ENCODE measurements around the gene GLIPR1.
"Not testable (repeated sequence)": the region's sequence is repeated elsewhere in the genome, so short reads cannot be mapped to it uniquely, and the experiment has no call there.

Gene GLIPR1

DNA sequence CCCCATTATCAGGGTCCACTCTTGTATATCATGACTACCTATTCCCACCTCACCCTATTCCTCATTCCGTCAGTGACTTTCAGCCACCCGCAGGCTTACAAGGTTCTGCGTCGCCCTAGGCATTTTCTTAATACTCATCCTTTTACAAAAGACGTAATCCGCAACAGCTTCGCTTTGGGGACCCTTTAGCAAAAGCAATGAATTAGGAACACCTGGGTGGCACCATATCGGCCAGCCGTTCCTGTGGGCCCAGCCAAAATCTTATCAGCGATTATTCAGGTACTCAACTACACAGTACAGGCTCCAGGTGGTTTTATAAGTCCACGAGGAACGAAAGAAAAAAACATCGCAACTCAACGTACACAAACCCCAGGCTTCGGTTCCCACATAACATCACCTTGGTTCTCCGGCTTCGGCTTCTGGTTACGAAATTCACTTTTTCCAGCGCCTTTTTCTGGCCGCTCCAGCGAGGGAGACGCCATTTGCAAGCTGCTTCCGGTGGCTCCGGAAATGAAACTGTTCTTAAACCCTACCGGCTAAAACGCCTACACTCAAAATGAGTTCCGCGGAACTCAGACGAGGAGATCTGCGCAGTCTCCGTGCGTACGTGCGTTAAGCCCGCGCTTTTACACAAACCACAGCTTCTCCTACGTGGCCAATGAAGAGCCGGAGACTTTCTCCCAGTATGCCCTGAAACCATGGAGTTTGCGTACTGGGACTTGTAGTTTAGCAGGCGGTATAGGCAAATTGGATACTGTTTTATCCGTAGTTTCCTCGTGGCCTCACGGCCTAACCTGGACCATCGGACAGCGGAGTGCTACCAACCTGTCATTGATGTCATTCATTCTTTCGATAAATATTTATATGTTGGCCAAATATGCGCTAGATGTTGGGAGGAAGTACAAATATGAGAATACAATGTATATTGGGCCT, 30.8 kb downstream of the GLIPR1 start, which contains the start of gene KRR1:
Gene KRR1, minus strand, starts transcription at position 494 of the 933 bp plus-strand sequence. Its CDS starts 12 bp downstream, at position 482.
- DNase-seq (ENCODE audit: low read depth in 1 of 2, low spot score in 1 of 2): peak; percentile 73 to 78

DNA sequence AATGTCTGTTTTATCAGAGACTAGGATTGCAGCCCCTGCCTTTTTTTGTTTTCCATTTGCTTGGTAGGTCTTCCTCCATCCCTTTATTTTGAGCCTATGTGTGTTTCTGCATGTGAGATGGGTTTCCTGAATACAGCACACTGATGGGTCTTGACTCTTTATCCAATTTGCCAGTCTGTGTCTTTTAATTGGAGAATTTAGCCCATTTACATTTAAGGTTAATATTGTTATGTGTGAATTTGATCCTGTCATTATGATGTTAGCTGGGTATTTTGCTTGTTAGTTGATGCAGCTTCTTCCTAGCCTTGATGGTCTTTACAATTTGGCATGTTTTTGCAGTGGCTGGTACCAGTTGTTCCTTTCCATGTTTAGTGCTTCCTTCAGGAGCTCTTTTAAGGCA, 40.7 kb downstream of the GLIPR1 start:
- DNase-seq (ENCODE audit: low read depth in 1 of 2, low spot score in 1 of 2): not testable (repeated sequence)

DNA sequence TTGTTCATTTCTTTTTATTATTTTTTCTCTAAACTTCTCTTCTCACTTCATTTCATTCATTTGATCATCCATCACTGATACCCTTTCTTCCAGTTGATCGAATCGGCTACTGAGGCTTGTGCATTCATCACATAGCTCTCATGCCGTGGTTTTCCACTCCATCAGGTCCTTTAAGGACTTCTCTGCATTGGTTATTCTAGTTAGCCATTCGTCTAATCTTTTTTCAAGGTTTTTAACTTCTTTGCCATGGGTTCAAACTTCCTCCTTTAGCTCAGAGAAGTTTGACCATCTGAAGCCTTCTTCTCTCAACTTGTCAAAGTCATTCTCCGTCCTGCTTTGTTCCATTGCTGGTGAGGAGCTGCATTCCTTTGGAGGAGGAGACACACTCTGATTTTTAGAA, 41.6 kb downstream of the GLIPR1 start:
- DNase-seq (ENCODE audit: low read depth in 1 of 2, low spot score in 1 of 2): not testable (repeated sequence)

DNA sequence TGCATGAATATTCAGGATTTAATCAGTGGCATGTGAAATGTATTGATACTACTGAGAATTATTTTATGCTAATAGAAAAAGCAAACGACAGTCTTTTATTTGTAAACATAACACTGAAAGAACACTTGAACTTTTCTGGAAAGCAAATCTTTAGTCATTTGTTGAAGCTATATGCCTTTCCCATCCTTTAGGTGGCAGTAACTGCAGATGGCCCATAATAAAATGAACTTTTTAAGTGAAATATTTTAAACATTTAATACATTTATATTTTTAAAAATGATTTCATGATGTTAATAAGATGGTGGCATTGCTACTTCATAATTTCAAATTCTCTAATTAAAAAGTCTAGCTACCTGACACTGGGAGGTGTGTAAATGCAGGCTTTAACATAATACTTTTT, 44.7 kb downstream of the GLIPR1 start:
- DNase-seq (ENCODE audit: low read depth in 1 of 2, low spot score in 1 of 2): no peak

DNA sequence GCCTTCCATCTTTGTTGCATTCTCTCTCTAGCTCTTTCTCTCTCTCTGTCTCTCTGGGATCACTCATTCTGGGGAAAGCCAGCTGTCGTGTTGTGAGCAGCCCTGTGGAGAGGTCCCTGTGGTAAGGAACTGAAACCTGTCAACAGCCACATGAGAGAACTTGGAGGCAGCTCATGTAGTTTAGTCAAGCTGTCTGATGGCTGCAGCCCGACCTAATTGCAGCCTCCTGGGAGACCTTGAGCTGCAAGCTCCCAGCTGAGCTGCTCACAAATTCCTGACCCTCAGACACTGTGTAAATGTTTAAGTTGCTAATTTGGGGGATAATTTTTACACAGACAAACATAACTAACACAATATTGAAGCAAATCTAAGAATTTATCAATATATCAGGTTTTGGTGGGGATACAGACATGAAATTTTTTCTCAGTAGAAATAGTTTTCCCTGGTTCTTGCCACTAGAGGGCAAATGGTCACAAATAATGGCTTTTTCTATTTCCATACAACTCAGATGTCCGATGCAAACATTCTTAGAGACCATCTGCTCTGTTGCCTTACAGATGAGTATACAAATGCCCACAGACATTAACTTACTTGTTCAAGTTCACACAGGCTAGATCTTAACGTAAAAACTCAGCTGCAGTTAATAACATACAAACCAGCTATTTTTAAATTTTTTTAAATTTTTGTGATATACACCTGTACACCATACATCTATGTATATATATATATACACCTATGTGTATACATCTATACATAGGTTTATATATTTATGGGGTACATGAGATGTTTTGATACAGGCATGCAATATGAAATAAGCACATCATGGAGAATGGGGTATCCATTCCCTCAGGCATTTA, 46.3 kb downstream of the GLIPR1 start:
- no peak for DNase-seq (ENCODE audit: low read depth in 1 of 2, low spot score in 1 of 2)

DNA sequence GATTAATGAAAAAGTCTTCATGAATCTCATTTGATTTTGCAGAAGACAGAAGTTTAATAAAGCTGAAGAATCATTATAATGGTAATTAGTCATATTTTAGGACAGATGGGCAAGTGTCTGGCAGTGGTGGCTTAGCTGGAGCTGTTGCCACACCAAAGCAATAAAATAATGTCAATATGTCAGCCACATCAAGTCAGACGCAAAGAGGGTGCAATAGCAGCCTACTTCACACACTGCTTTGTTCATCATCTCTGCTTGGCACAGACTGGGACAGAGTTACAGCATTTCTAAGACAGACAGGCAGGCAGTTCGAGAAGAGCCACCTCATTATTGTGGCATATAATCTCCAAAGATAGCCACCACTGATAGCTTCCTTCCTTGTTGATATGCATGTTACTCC, 47.7 kb downstream of the GLIPR1 start:
- no peak for DNase-seq (ENCODE audit: low read depth in 1 of 2, low spot score in 1 of 2)

DNA sequence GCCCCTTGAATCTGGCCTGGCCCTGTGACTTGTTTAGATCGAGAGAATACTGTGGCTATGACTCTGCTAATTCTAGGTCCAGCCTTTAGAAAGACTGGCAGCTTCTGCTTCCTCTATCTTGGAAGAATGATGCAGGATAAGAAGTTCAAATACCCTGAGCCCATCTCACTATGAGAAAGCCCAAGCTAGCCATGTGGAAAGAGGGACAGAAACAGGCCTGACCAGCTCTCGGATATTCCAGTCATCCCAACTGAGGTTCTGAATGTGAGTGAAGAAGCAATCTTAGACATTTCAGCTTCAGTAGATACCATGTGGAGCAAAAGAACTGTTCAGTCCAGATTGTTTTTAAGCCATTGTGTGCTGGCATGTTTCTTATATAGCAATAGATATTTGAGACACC, 48.1 kb downstream of the GLIPR1 start:
- no peak for DNase-seq (ENCODE audit: low read depth in 1 of 2, low spot score in 1 of 2)

DNA sequence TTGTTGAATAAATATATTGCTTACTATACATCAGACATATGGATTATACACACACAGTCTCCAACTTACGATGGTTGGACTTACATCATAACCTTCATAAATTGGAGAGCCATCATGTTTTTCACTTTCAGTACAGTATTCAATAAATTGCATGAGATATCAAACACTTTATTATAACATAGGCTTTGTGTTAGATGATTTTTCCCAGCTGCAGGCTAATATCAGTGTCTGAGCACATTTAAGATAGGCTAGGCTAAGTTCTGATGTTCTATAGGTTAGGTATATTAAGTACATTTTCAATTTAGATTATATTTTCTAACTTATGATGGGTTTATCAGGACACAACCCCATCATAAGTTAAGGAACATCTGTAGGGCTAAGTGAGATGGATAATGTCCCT, 48.8 kb downstream of the GLIPR1 start:
- no peak for DNase-seq (ENCODE audit: low read depth in 1 of 2, low spot score in 1 of 2)

DNA sequence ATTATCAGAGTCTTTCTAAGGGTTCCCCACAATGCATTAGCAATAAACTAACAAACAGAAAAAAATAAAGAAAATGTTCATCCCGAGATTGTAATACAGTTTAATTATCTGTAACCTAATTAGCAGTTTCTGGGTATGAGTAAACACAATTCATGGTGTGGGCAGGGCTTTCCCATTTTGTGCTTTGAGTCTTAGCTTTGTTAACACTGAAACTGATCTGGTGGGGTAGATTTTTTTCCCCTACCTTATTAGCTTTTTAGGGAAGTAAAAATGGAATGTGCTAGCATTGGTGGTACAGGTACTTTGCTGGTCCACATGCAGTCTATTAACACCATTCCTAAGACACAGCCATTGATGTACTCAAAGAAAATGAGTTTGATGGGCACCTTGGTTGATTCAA, 49.3 kb downstream of the GLIPR1 start:
- DNase-seq (ENCODE audit: low read depth in 1 of 2, low spot score in 1 of 2): no peak

DNA sequence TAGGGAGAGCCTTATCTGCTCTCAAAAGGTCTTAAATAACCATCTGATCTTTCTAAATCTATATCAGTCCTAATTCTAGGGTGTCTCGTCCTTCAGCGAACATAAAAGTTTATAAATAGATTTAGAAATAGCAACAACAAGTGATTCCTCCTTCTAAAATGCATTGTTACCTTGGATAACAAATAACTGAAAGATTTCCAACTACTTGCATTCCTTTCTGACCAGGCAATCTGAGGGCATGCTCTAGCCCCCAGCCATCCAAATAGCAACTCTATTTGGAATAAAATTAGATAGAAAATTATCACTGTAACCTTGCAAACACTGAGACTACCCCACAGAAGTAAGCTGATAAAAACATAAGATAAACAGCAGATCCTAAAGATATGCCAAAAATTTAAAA, 52.7 kb downstream of the GLIPR1 start:
- no peak for DNase-seq (ENCODE audit: low read depth in 1 of 2, low spot score in 1 of 2)

DNA sequence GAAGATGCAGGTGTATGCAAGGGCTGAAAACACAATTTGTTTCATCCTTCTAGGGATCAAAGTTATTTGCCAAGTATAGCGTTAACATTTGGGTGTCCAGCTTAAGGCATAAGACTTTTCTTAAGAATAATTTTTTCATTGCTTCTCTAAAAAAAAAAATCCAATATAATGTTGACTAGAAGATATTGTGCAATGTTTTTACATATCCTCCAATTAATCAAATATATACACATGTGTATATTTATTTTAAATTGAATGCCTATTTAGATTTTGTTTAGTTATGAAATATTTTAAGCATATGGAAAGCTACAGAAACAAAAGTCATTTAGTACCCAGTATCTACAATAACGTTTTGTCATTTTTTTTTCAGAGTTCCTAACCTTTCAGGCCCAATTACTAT, 59.3 kb downstream of the GLIPR1 start:
- DNase-seq (ENCODE audit: low read depth in 1 of 2, low spot score in 1 of 2): no peak

DNA sequence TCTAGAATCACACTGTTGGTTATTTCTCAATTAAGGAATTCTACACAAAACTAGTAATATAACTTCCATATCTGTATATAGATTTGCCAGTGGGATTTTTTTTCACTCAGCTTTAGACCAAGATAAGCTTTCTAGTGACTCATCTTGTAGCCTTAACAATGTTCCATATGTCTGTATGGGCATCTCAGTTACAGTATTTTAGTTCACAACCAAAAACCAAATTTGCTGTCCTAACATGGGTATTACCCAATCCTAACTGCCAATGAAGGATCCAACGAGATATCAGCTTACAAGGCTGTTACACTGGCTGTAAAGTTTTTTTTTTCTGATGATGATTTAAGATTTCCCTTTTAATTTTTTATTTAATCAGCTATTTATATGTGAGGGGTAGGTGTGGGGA, 62.4 kb downstream of the GLIPR1 start:
- DNase-seq (ENCODE audit: low read depth in 1 of 2, low spot score in 1 of 2): no peak

DNA sequence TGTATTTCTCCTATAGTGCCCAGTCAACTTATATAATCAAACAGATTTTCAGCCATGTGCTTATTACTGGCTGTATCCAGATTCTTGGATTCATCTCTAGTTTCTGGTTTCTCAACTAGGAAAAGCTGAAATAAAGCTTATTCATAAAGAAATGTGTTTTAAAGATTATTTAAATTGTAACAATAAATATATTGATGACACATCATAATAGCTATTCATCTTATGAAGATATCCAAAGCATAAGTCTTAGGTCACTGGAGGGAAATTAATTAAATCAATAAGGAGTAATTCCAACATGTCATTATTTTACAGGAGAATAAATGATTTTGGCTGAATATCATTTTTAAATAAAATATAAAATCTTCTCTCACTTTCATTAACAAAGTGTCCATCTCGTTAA, 63.0 kb downstream of the GLIPR1 start:
- no peak for DNase-seq (ENCODE audit: low read depth in 1 of 2, low spot score in 1 of 2)

DNA sequence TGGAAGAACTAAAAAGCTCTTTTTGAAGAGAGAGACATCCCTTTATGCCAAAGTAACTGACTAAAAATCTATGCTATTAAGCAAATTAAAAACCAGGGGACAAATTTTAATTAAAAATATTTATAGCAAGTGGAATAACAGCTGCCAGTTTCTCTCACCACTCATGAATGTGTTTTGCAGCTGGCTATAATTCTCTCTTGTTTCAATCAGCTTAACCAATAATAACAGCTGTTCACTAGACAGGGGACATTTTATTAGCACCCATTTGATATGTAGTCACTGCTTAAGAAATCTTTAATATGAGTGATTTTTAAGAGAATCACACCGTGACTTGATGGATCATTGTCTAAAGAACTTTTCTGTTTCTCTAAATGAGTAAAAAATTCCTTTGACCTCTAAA, 65.1 kb downstream of the GLIPR1 start:
- DNase-seq (ENCODE audit: low read depth in 1 of 2, low spot score in 1 of 2): no peak

DNA sequence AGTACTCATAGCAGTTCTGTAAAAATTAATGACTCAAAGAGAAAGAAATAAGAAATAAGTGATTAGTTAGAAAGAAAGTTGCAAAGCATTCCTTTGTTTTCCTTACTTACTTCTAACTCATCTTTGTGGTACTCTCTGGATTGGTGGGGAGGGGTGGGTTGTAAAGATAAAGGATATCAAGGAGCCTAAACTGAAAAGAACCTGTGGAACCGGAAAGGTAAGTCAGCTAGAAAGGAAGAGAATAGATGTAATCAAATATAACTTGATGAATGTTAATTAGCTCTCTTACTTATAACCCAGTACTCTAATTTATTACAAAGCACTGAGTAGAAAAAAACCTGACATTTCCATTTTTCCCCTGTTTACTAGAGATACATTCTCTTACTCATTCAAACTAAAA, 68.3 kb downstream of the GLIPR1 start:
- no peak for DNase-seq (ENCODE audit: low read depth in 1 of 2, low spot score in 1 of 2)

DNA sequence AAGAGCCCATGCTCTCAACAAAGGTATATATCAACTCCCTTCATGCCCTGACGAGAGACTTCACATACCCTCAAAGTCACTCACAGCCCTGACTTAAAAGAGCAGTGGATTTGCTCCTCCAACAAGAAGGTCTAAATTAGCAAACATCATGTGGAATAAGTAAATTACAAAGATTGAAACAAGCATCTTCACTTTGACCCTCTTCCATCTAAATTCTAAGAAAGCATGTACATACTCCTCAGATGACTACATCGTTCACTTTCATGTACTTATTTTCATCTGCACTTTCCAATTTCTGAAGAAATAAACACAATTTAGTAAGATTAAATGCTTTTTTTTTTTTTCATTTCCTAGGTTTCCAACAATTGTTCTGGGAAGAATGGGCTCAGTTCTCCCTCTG, 69.4 kb downstream of the GLIPR1 start:
- no peak for DNase-seq (ENCODE audit: low read depth in 1 of 2, low spot score in 1 of 2)

DNA sequence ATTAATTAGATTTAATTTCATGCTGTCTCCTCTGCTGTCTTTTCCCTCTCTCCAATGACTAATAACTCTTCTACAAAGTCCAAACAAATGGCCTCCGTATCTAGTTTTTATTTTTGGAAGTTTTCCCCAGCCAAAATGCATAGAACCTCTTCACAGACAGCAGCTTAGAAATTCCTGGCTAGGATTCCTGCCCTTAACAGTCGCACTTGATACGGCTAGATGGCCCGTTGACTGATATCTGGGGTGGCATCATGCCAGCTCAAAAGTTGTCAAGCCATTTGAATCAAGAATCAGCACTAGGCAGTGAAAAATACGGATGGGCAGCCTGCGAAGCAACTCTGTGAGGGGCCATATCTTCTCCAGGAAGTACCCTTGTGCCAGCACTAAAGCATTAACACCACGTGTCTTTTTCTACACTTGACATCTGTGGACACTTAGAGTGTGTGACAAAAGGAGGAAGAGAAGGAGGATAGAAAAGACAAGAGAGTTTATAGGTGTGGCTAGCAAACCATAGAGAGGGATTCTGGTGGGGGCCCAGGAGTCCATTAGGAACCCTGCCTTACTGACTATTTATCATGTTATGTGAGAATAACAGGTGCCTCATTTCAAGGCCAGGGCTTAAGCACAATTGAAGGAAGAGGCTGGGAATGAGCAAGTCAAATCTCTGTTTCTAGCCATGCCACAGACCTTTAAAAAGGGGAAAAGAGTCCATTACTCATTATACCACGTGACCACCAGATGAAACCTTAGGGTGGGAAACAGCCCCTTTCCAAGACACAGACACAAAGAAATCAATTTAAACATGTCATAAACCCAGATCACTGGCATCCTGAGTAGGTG, 70.1 kb downstream of the GLIPR1 start:
- DNase-seq (ENCODE audit: low read depth in 1 of 2, low spot score in 1 of 2): no peak

DNA sequence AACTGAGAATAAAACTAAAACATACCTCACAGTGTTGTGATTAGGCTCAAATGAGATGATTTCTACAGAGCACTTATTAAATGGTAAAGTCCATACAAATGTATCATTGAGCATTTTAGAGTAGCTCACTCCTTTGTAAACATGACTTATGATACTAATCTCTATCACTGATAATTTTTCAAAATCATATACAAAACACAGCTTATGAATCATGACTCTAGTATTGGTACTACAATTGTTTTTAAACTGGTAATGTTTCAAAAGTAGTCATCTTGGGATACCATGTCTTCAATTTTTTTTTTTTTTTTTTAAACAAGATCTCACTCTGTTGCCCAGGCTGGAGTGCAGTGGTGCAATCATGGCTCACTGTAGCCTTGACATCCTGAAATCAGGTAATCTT, 70.9 kb downstream of the GLIPR1 start:
- no peak for DNase-seq (ENCODE audit: low read depth in 1 of 2, low spot score in 1 of 2)

DNA sequence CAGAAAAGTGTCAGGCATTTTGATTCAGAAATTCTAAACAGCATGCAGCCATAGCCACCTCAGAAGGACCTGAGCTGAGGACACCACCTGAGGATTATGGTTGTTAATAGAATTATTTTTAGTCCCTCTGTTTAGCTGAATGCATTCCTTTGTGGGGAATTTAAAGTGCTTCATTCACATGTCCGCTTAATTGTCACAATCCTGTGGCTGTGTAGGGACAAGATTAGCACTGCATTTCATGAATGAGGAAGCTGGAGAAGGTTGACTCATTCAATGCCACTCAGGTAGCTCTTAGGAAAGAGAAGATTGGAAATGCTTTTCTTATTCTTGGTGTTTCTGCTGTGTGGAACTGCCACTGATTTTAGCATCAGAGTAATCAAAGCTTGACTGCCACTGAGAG, 72.8 kb downstream of the GLIPR1 start:
- no peak for DNase-seq (ENCODE audit: low read depth in 1 of 2, low spot score in 1 of 2)
